MV-4-11 (cell line): Measurements from ENCODE around the gene OR52B2.
"Not testable (repeated sequence)": the region's sequence is repeated elsewhere in the genome, so short reads cannot be mapped to it uniquely, and the experiment has no call there.

Experiments
- DNase-seq: peaks from one replicate; lab custom pipeline; 2025; lab: John Stamatoyannopoulos, UW

The OR52B2 gene

DNA sequence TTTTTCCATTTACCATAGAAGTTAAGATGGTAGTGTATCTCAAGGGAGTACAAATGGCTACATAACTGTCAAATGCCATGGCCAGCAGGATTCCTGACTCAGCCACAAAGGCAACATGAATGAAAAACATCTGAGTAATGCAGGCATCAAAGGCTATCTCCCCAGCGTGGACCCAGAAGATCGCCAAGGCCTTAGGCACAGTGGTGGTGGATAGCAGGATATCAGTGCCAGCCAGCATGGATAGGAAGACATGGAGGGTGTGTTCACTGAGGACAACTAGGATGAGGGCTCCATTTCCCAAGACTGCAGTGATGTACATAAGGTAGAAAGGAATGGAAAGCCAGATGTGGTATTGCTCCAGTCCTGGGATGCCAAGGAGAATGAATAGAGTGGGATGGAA lies 18.0 kb downstream of the OR52B2 start:
- no peak for DNase-seq

DNA sequence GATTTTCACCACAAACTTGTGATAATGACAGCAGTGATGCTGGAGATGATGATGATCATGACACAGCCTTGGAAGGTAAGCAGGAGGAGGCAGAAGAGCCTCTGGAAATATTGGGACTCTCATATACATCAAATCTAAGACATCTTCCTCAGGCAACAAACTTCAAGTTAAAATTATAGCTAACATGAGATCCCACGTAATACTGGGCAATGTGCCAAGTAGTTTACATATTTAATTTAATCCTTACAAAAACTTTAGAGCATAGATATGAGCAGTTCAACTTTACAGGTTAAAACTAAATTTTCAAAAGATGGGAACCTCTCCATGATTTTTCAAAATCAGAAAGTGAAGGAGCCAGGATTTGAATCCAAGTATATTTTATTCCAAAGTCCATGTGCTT lies 19.0 kb downstream of the OR52B2 start:
- no peak for DNase-seq

DNA sequence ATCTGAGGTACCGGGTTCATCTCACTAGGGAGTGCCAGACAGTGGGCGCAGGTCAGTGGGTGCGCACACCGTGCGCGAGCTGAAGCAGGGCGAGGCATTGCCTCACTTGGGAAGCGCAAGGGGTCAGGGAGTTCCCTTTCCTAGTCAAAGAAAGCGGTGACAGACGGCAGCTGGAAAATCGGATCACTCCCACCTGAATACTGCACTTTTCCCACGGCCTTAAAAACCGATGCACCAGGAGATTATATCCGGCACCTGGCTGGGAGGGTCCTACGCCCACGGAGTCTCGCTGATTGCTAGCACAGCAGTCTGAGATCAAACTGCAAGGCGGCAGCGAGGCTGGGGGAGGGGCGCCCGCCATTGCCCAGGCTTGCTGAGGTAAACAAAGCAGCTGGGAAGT lies 26.4 kb downstream of the OR52B2 start:
- DNase-seq: not testable (repeated sequence)

DNA sequence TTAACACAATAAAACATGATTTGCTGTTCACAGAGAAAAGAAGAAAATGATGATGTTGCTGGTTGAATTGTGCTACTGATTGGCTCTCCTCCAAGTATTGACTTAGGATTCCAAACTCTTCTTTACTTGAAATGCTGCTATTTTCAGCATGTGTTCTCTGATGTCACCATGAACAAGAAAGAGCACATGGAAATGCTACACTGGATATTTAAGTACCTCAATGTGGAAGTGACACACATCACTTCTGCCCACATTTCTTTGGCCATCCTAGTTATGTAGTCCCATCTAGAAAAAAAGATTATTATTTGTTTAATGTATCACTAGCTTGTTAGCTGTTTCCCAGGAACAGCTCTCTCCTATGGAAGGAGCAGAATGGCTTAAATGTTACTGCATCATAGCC lies 27.2 kb downstream of the OR52B2 start:
- no peak for DNase-seq

DNA sequence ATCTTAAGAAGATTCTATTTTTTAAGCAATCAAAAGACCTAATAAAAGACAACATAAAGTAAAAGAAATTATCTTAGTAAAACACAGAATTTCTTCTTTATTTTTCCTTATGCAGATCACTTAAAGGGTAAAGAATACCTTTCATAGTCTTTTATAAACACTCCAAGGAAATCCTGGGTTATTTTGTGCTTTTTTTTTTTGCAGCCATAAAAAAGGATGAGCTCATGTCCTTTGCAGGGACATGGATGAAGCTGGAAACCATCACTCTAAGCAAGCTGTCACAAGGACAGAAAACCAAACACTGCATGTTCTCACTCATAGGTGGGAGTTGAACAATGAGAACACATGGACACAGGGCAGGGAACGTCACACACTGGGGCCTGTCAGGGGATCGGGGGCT lies 34.2 kb downstream of the OR52B2 start:
- not testable (repeated sequence) for DNase-seq

DNA sequence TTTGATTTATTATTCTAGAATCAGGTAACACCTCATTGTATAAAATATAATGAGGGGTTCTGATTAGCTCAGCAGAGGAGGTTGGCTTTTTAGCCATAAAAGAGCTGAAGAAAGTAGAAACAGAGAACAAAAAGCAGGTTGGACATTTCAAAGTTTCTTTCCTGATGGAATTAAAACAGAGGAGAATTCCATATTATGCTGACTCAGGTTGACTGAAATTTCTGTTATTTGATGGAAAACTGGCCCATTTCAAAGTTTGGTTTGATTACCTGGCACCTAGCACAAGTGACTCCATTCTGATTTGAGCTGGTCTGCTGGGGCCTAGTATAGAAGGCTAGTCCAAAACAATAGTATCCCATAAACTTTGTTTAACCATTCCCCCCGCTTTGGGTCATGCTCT lies 37.7 kb downstream of the OR52B2 start:
- no peak for DNase-seq

DNA sequence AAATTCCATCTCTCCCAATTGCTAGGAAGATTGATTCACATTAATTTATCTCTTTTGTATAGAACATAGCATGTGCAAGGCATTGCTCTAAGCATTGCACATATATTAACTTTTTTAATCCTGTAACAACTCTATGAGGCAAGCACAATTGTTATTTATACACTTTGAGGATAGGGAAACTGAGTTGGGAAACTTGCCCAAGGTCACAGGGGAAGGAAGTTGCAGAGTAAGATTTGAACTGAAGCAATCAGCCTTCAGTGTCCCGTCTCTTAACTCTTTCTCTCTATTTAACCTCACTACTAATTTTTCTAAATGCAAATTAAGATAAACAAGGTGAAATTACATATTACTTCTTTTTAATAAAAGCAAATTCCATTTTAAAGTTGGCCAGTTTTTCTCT lies 40.5 kb downstream of the OR52B2 start:
- peak; percentile 50 for DNase-seq

DNA sequence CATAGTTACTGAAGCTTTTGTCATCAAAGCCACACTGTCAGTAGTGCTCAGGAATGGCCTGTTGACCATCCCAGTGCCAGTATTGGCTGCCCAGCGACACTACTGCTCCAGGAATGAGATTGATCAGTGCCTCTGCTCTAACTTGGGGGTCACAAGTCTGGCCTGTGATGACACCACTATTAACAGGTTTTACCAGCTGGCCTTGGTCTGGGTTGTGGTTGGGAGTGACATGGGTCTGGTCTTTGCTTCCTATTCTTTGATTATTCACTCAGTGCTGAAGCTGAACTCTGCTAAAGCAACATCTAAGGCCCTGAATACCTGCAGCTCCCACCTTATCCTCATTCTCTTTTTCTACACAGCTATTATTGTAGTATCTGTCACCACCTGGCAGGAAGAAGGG lies 41.1 kb downstream of the OR52B2 start:
- no peak for DNase-seq

DNA sequence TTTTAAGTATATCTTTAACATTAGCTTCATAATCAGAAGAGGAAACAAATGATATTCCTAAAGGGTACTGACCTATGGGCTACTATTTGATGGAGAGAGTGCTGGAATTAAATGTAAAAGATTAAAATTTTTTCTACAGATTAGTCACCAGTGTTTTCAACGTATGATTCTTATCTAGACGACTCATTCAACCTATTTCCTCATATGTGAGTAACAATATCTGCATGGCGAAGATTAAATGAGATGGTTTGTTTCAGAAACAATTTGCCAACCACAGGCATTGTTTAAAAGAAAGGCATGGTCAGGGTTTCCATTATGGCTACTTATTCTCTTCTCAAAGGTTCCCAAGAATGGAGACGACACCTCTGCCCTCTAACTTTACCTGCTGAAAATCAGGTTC lies 42.2 kb downstream of the OR52B2 start:
- DNase-seq: peak; percentile 52

DNA sequence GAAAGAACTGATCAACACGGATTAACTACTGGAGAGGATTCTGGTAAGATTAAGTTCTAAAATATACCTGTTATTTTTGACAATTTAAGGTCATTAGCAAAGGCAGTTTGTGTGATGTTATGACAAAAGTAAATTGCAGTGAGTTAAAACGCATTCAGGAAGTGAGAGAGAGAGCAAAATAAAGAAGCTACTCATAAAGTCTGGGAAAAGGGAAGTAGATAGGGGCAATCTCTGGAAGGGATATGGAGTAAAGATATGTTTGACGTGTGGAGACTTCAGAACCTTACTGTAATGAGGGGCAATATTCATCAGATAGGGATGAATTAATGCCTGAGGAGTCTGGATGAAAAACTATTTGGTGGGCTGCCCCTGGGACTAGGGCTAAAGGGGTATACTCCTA lies 45.9 kb downstream of the OR52B2 start:
- DNase-seq: peak; percentile 72
